Measurements from ENCODE around the gene ZNF20. TPM values are rescaled to one million over a fixed set of nuclear protein-coding genes. Genes with fewer than 3 reads are reported as not detected.

Gene ZNF20
- total RNA-seq, 1 experiment from 2014 or later, result 8.6 TPM

- intact Hi-C loops (cut with micrococcal nuclease; ENCODE audit: unreplicated experiment), result no loop called here
- H3K9me2 ChIP-seq (ENCODE audit: insufficient read depth), result no peaks in the 10 kb centered on the region
- H4K20me1 ChIP-seq (ENCODE audit: insufficient read depth), result no peaks in the 10 kb centered on the region
- no peak for DNase-seq
- CTCF ChIA-PET, result no interaction called here
- POLR2A ChIA-PET (ENCODE audit: unreplicated experiment), result no interaction called here
- H3K27ac ChIP-seq, result no peak overlapping the region
- 0 out of 2 replicates have a peak, but pooled peaks cover 4% of the 10 kb centered on the region for H3K79me2 ChIP-seq (ENCODE audit: low read depth)
- TF ChIP-seq EZH2 (IDR thresholded peaks at IDR 0.05; ENCODE audit: low read depth) (no peak), CTCF (conservative IDR thresholded peaks at IDR 0.05) (no peak)
- no peaks in the 10 kb centered on the region for H3K27me3 ChIP-seq (ENCODE audit: insufficient read depth, low read depth)
- peak overlapping the region; percentile 82; the same call in 1 of the 2 replicates for H2AFZ ChIP-seq
- H3F3A ChIP-seq (ENCODE audit: insufficient read depth, low read depth), result no peaks in the 10 kb centered on the region
- no peaks in the 10 kb centered on the region; the same call in 1 of the 2 replicates for H3K9me3 ChIP-seq (ENCODE audit: insufficient read depth, low read depth)
- peaks cover 5% of the 10 kb centered on the region; the same call in 1 of the 2 replicates for H3K4me1 ChIP-seq (replicated peaks; ENCODE audit: insufficient read depth)
- peak overlapping the region; percentile 86 for H3K4me2 ChIP-seq
- TSS peak; percentile 31 for BruUV-seq (replicated peaks)
- peak overlapping the region; percentile 63 for H3K4me3 ChIP-seq
- H3K36me3 ChIP-seq (ENCODE audit: low read depth), result peaks cover 3% of the 10 kb centered on the region; the same call in 1 of the 2 replicates
Observed at GRCh38 chr19:12155324-12155860, 15.2 kb upstream of the ZNF20 start.

GRCh38 chr19:12145348-12145747 lies 5.2 kb upstream of the ZNF20 start:
- H3K79me2 ChIP-seq (ENCODE audit: low read depth), result no peaks in the 10 kb centered on the region
- H3K36me3 ChIP-seq (ENCODE audit: low read depth), result peaks cover 28% of the 10 kb centered on the region
- H3F3A ChIP-seq (ENCODE audit: insufficient read depth, low read depth), result peaks cover 12% of the 10 kb centered on the region
- intact Hi-C loops (cut with micrococcal nuclease; ENCODE audit: unreplicated experiment), result no loop called here
- no peak overlapping the region for H3K4me2 ChIP-seq
- H4K20me1 ChIP-seq (ENCODE audit: insufficient read depth), result no peaks in the 10 kb centered on the region
- no peaks in the 10 kb centered on the region for H3K27me3 ChIP-seq (ENCODE audit: insufficient read depth, low read depth)
- BruUV-seq (replicated peaks), result no TSS peak
- no peak overlapping the region for H3K4me3 ChIP-seq
- TF ChIP-seq EZH2 (IDR thresholded peaks at IDR 0.05; ENCODE audit: low read depth) (no peak), CTCF (conservative IDR thresholded peaks at IDR 0.05) (no peak)
- H3K9me2 ChIP-seq (ENCODE audit: insufficient read depth), result no peaks in the 10 kb centered on the region
- no peak for DNase-seq
- no peak overlapping the region for H2AFZ ChIP-seq
- H3K9me3 ChIP-seq (ENCODE audit: insufficient read depth, low read depth), result peaks cover 38% of the 10 kb centered on the region
- ChIA-PET CTCF (interaction anchor here (0.5 kb wide), 1 partner anchor 490 kb away, joined by 5 read pairs; no protein-coding TSS in a partner anchor), POLR2A (ENCODE audit: unreplicated experiment) (interaction anchor here (0.6 kb wide), 1 partner anchor 256 kb away, joined by 21 read pairs; the partner anchor contains the start of gene ZNF799)
- H3K4me1 ChIP-seq (replicated peaks; ENCODE audit: insufficient read depth), result peaks cover 8% of the 10 kb centered on the region; the same call in 1 of the 2 replicates
- no peak overlapping the region for H3K27ac ChIP-seq

DNA sequence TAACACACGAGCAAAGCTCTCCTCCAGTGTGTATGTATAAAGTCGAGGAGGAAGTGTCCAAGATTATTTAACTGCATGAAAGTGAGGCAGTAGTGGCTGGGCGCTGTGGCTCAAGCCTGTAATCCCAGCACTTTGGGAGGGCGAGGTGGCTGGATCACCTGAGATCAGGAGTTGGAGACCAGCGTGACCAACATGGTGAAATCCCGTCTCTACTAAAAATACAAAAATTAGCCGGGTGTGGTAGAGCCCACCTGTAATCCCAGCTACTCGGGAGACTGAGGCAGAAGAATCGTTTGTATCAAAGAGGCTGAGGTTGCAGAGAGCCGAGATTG lies 1.2 kb upstream of the ZNF20 start:
- peak; percentile 17; the same call in 1 of the 2 replicates for TF ChIP-seq CTCF (conservative IDR thresholded peaks at IDR 0.05)
- TF ChIP-seq EZH2 (IDR thresholded peaks at IDR 0.05; ENCODE audit: low read depth), result no peak
- no peaks in the 10 kb centered on the region for H4K20me1 ChIP-seq (ENCODE audit: insufficient read depth)
- no peak overlapping the region for H3K27ac ChIP-seq
- BruUV-seq (replicated peaks), result no TSS peak
- intact Hi-C loops (cut with micrococcal nuclease; ENCODE audit: unreplicated experiment), result loop anchor here (1.0 to 2.0 kb wide), 6 partner anchors 51 to 327 kb away; partner anchors contain the start of gene ZNF440
- POLR2A ChIA-PET (ENCODE audit: unreplicated experiment), result no interaction called here
- peaks cover 31% of the 10 kb centered on the region for H3K36me3 ChIP-seq (ENCODE audit: low read depth)
- no peak for DNase-seq
- peaks cover 47% of the 10 kb centered on the region for H3K9me3 ChIP-seq (ENCODE audit: insufficient read depth, low read depth)
- no peaks in the 10 kb centered on the region for H3K27me3 ChIP-seq (ENCODE audit: insufficient read depth, low read depth)
- peak overlapping the region; percentile 81; the same call in 1 of the 2 replicates for H3K4me2 ChIP-seq
- CTCF ChIA-PET, result interaction anchor here (0.6 to 2.1 kb wide), 4 partner anchors 82 to 423 kb away, joined by 3 to 25 read pairs (median 7); no protein-coding TSS in a partner anchor
- peaks cover 13% of the 10 kb centered on the region for H3K79me2 ChIP-seq (ENCODE audit: low read depth)
- H2AFZ ChIP-seq, result no peak overlapping the region
- peak overlapping the region; percentile 76; the same call in 1 of the 2 replicates for H3K4me3 ChIP-seq
- H3F3A ChIP-seq (ENCODE audit: insufficient read depth, low read depth), result peaks cover 12% of the 10 kb centered on the region
- H3K9me2 ChIP-seq (ENCODE audit: insufficient read depth), result no peaks in the 10 kb centered on the region
- peaks cover 8% of the 10 kb centered on the region; the same call in 1 of the 2 replicates for H3K4me1 ChIP-seq (replicated peaks; ENCODE audit: insufficient read depth)

All from PC-9 (cell line).